ENCODE data around the gene KLRC4.
"Not testable (repeated sequence)": the region's sequence is repeated elsewhere in the genome, so short reads cannot be mapped to it uniquely, and the experiment has no call there.

GRCh38 chr12:10394531-10395152 is 14.9 kb downstream of the KLRC4 start:
- not testable (repeated sequence) for TF ChIP-seq EZH2phosphoT487 (IDR thresholded peaks at IDR 0.05; ENCODE audit: unreplicated experiment); CTCF (conservative IDR thresholded peaks at IDR 0.05; ENCODE audit: low read depth in 2 of 2)

Data from GM23338 (cell line).